Fibroblast of lung (primary cell): ENCODE measurements around the gene FRK.

ENCODE experiments used
- EZH2 ChIP-seq: IDR thresholded peaks from 2 replicates; pipeline ENCODE4 v1.5.1; 2012; ENCODE audit warnings: low read length, control low read depth, mild to moderate bottlenecking; ENCODE audit errors: missing control alignments
- TF ChIP-seq, protein P1 (sequence below), 2 donors: IDR thresholded peaks in 1 of 2; conservative IDR thresholded peaks in 1 of 2; 1 replicate in 1 of 2; 2 replicates in 1 of 2; pipeline ENCODE4 v1.5.1; 2011 to 2012; ENCODE audit warnings: low read length in 2 of 2, control low read depth in 1 of 2, inconsistent platforms in 1 of 2, low read depth in 1 of 2, mild to moderate bottlenecking in 1 of 2

DNA sequence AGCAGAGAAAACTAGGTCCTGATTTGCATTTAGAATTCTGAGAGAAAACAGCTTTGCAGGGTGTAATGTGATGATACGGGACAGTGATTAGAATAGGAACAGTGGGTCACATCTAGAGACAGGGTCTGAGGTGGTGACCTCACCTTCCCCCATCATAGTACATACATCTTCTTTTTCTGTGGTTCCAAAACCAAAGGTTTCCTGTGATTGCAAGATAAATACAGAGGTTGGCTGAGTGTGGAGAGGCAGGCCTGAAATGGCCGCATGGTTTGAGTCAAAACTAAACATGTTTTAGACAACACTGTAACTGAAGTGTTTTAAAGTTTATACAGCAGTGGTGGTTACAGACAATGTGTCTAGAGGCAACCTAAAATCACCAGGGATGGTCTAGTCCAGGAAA lies 29.6 kb upstream of the FRK start:
- TF ChIP-seq, protein P1, sequence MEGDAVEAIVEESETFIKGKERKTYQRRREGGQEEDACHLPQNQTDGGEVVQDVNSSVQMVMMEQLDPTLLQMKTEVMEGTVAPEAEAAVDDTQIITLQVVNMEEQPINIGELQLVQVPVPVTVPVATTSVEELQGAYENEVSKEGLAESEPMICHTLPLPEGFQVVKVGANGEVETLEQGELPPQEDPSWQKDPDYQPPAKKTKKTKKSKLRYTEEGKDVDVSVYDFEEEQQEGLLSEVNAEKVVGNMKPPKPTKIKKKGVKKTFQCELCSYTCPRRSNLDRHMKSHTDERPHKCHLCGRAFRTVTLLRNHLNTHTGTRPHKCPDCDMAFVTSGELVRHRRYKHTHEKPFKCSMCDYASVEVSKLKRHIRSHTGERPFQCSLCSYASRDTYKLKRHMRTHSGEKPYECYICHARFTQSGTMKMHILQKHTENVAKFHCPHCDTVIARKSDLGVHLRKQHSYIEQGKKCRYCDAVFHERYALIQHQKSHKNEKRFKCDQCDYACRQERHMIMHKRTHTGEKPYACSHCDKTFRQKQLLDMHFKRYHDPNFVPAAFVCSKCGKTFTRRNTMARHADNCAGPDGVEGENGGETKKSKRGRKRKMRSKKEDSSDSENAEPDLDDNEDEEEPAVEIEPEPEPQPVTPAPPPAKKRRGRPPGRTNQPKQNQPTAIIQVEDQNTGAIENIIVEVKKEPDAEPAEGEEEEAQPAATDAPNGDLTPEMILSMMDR (conservative IDR thresholded peaks at IDR 0.05 in 1 of 2, IDR thresholded peaks at IDR 0.05 in 1 of 2; ENCODE audit: low read depth in 1 of 2, low read length in 2 of 2): no peak
- no peak for TF ChIP-seq EZH2
